Activated gamma-delta T cell treated with anti-CD3 and anti-CD28 coated beads, Interleukin-2, amount 50 U/mL, for 16 hours (primary cell): Measurements from ENCODE around the gene LY6G5C.
A peak's percentile ranks its signal among the peaks of the same experiment; 100 is the strongest.

Experiments used
- DNase-seq: peaks from one replicate; pipeline ENCODE4 v3.0.0-alpha.2; 2020; ENCODE audit warnings: low read depth

The LY6G5C gene

DNA sequence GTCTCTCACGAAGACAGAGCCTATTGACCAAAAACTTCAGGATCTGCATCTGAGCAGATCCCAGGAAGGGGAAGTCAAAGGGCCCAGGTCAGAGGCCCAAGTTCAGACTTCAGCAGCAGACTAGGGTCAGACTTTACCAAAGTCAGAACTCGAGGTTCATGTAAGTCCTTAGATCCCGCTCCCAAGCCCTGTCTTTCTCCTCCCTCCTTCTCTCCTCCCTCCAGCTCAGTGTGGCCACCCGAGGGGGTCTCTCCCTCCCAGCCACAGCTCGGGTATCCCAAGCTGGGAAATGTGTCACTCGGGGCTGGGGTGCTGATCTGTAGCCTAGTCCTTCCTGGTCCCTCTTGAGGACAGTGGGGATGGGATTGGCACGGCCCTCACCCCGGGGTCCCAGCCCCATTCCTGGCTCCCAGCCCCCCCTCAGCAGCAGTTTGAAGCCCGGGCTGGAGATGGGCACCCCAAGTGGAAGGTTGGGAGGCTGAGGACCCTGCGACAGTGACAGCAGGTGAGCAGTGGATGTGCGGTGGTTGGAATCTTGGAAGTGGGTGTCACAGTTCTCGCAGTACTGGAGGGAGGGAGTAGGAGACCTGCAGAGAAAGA lies 18.6 kb downstream of the LY6G5C start:
- no peak for DNase-seq

GRCh38 chr6:31661262-31662123 lies 19.4 kb downstream of the LY6G5C start:
- DNase-seq, result no peak

DNA sequence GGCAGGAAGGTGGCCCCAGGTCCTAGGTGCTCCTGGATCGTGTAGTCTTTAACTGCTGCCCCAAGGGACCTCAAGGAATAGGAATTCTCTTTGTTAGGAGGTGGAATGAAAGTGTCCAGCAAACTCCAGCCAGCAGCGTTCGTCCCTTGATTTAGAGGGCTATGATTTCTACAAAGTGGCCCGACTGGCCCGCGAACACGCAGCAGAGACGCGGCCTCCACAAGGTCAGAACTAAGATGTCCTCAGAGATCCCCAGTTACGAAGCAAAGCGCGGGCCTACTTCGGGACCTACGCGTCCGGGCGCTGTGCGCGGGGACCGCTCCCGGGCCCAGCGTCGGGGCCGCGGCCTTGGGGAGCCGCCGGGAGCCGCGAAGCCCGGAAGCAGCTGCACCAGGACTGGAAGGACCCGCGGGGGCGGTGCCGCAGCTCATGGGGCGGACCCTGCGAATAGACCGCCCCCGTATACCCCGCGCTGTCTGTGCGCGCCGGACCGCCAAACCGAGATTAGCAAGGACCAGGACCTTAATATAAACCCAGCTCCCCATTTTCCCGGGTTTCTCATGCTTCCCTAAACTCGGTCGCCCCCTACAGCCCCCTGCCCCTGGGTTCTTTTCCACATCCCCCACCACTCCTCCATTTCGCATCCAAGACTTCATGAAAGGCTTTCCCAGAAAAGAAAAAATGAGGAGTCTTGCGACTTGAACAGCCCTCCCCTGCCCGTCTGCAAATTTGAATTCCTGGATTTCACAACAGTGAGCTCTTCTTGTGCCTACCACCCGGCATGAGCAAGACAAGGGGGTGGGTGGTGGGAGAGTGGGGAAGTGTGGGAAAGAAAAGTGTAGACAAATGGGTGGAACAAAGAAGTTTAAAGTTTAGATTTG lies 20.2 kb downstream of the LY6G5C start, which contains the start of gene C6orf47:
Gene C6orf47, minus strand, starts transcription at position 398 of the 881 bp plus-strand sequence. CDS start 831 bp downstream, outside the sequence.
- DNase-seq, result peak; percentile 56

DNA sequence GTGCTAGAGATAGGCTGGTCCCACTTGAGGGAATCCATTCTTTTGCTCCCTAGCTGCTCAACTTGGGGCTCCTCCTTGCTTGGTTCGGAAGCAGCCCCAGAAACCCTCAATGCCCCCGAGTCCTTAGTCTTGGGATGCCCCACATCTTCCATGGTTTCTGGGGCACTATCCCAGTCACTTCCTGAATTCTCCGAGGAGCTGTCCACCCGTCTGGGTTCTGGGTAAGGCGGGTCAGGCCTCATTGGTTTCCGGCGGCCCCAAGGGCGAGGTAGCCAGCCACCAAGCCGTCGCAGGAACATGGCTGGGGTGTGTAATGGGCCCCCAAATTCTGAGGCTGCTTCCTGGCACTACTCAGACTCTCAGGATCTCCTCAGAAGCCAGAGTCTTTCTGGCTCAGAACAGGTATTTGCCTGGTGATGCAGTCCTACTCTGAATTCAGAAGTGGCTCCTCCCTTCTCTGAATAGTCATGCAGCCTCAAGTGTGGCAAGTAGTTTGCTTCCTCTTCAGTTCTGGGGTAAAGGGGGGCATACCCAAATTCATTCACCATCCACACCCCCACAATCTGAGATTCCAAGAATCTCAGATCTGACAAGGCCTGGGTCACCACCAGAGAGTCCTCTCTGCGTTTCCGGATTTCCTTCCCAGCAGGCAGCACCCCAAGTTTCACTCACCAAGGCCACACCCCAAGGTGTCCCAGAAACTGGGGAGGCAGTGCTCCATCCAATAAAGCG lies 21.1 kb downstream of the LY6G5C start:
- DNase-seq, result no peak

DNA sequence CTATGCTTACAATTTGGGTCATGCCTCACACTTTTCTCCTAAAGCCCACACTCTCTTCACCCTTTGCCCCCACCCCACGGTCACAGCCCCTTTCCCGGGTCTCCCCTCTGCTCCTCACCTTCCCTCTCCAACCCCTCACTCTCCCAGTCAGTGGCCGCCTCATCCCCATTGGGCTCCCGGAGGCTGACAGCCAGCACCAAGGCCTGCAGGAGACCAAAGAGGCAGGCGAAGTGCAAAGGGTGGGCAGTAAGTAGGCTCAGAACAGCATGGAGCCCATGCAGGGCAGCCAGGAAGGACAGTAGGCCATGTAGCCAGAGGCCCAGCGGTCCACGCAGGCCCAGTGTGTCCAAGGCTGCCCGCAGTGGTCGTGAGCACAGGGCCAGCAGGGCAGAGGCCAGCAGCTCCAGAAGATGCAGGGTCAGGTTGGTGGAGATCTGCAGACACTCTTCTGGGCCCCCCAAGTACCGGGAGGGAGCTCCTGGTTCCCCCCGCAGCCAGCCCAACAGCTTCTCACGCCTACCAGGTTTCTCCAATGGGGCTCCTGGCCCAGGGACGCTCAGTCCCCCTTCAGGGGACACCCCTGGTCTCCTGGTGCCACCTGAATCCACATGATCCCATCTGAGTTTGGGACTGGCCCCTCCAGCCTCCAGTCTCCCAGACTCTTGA lies 21.8 kb downstream of the LY6G5C start:
- DNase-seq, result no peak

GRCh38 chr6:31658158-31658688 lies 22.6 kb downstream of the LY6G5C start:
- no peak for DNase-seq

- no peak for DNase-seq
Observed at GRCh38 chr6:31657406-31658157, 23.3 kb downstream of the LY6G5C start.

DNA sequence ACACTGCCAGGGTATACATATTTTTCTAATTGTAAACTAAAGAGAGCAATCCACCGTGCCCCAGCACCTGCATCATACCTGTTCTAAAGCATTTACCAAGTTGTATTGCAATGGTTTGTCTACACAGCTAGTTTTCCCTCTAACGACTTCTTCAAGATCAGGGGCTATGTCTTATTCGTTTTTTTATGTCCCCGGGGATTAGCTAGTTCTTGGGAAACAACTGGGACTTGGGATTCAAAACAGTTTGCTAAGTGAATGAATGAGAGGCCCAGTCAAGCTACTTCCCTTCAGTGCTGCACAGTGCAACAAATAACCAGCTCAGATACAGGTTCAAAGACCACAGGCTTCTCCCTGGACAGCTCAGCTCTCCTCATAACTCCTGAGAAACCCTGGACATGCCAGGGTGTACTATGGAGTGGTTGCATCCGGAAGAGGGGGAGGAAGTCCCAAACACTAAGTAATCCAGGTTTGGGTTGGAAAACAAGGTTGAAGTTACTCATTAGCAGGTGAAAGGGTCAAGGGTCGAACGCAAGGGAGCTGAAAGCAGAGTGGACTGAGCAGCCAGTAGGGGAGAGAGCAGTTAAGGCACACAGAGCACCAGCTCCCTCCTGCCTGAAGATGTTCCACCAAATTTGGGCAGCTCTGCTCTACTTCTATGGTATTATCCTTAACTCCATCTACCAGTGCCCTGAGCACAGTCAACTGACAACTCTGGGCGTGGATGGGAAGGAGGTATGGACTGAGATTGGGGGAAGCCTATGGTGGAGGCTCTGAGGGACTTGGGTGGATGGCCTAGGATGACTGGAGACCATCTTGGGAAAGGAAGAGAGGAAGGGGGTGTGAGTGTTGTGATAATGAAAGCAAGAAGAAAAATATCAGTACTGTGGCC lies 25.3 kb downstream of the LY6G5C start, which contains the start of gene APOM:
Gene APOM, plus strand, starts transcription at position 546 of the 889 bp plus-strand sequence. Its CDS starts 73 bp downstream, at position 619.
- no peak for DNase-seq

GRCh38 chr6:31654574-31655348 lies 26.1 kb downstream of the LY6G5C start:
- no peak for DNase-seq

- peak; percentile 82 for DNase-seq
Observed at GRCh38 chr6:31652925-31653724, 27.7 kb downstream of the LY6G5C start.

DNA sequence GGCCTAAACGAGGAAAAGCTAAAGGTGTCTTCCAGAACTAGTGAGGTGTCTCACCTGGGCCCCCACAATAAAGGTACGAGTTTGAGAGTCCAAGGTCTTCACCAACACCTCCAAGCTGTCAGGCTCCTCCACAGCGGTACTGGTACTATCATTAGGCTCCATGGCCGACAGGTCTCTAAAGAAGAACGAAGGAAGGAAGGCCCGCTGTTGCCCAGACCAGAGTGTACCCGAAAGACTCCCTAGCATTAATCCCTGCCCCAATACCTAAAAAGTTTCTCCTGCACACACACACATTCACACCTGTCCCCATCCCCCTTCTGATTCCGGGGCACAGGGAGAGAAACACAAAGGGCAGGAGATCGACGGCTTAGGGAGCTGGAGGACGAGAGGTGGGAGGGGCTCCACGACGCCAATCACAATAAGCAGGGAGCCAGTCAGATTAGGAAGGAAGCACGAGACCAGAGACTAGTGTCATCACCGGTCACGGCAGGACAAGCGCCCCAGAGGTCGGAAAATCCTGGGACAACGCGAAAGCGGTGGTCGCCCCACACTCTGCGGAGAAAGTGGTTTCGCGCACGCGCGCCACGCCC lies 29.2 kb downstream of the LY6G5C start:
- no peak for DNase-seq

DNA sequence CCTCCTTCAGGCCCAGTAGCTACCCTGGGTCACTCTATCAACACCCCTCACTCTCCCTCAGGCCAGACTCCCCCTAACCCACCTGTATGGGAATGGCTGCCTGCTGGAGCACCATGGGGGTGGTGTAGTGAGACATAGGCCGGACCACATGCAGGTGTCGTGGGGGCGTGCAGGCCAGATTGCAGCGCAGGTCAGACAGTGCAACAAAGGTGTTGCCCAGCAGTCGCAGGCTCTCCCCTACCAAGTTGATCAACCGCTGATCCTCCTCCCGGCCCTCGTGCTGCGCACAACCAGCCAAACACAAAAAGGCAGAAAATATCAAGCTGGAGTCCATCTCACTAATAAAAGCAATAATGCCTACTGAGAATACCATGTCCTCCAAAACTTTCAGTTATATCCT lies 35.5 kb downstream of the LY6G5C start:
- no peak for DNase-seq

GRCh38 chr6:31643818-31644454 lies 36.9 kb downstream of the LY6G5C start:
- DNase-seq, result no peak

DNA sequence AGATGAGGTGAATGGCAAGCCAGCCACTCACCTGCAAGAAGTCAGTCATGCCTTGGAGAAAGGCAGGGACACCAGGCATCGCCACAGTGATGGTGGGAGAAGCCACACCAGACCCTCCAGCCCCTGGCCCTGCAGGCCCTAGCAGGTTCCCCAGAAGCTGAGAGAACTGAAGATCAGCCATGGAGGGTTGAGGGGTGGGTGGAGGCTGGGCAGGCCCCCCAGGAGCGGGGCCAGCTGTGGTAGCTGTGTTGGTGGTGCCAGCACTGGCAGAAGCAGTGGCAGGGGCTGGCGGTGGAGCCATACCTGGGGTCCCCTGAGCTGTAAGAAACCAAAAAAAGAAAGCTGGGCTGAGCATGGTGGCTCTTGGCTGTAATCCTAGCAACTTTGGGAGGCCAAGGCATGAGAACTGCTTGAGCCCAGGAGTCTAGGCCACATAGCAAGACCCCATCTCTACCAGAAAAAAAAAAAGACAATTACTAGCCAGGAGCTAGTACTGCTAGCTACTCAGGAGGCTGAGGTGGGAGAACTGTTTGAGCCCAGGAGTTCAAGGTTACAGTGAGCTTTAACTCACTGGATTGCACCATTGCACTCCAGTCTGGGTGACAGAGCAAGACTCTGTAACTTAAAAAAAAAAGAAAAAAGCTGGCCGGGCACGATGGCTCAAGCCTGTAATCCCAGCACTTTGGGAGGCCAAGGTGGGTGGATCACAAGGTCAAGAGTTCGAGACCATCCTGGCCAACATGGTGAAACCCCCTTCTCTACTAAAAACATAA lies 37.9 kb downstream of the LY6G5C start:
- DNase-seq, result no peak

- no peak for DNase-seq
Observed at GRCh38 chr6:31641370-31641769, 39.5 kb downstream of the LY6G5C start.

DNA sequence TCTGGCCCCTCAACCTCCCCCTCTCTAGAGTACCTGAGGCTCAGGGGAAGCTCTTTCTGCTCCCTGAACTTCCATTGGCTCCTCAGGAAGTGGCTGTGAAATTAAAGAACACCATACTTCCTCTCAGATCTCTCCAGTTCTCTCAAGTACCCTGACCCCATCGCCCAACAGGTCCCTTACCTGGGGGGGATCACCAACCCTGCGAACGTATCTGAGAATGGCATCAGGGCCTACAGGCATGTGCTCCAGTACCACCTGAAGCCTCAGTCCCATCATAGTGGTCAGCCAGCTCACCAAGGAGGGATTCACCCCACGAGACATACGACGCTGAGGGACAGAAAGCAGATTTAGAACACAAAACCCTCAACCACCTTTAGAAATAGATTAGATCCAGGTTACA lies 40.3 kb downstream of the LY6G5C start:
- DNase-seq, result no peak
